ENCODE measurements around the gene RPTOR. TPM values are rescaled to one million over a fixed set of nuclear protein-coding genes. Genes with fewer than 3 reads are reported as not detected.

RPTOR gene
- total RNA-seq, 1 donor from 2014 or later: 19.0 TPM

DNA sequence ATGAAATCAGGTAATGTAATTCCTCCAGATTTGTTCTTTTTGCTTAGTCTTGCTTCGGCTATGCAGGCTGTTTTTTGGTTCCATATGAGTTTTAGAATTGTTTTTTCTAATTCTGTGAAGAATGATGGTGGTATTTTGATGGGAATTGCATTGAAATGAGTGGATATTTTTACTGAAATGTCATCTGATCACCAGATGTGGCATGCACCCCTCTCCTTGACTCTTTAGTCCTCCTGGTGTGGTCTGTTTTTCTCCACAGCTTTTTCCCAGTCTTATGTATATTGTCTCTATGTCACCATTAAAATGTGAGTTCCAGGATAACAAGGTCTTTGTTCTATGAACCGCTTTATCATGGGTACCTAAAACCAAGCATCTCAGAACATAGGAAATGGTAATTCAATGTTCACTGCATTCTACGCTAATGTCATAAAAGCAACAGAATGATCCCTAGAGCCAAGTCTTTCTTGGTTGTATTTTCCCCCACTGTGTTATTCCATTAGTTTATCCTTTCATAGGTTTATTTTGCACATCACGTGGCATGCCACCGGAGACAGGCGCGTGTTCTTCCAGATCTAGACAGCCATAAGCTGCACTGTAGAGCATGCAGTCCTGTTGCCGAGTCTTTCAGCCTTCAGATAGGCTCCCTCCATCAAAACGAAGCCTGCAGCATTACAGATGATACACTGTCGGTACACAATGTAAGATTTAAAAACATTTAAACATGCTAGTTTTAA lies 172.5 kb downstream of the RPTOR start:
- intact Hi-C loops (cut with DNase I): no loop called here
- no peak for DNase-seq
- no peak for ATAC-seq (ENCODE audit: poor library complexity)

DNA sequence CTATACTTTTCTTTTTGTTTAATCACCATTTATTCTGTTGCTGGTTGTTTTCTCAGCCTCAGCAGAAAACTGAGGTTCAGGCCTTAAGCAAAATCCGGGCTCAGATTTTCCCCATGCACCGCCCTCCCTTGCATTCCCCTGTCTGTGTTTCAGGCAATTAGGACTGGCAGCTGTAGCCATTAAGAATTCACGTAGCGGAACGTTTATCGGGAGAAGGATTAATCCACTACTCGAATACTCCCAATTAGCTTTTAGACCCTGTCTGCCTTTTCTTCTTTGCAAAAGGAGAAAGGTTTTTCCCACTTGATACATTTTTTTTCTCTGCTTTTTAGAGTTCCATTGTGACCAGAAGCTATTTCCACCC lies 173.1 kb downstream of the RPTOR start:
- intact Hi-C loops (cut with DNase I): no loop called here
- ATAC-seq (ENCODE audit: poor library complexity) (no peak), DNase-seq (no peak)

GRCh38 chr17:80718428-80718827 lies 173.8 kb downstream of the RPTOR start:
- DNase-seq (no peak), ATAC-seq (ENCODE audit: poor library complexity) (no peak)
- intact Hi-C loops (cut with DNase I): no loop called here

DNA sequence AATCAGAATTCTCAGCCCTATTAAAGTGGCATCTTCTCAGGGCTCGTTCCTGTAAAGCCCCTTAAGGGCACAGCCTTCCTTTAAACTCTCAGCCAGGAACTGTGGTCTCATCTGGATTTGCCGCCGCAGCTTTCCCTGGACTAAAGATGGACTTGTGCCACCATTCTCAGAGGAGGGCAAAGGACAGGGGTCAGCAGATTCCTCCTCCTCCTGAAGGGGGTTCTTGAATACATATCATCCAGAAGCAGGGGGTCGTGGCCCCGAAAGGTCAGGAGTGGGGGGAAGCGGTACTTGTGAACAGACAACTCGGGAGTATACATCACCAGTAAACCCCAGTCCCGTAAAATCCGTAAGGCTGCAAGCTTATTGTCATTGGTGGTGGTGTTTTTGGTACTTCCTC lies 174.8 kb downstream of the RPTOR start:
- no peak for DNase-seq
- no peak for ATAC-seq (ENCODE audit: poor library complexity)
- intact Hi-C loops (cut with DNase I): no loop called here

- ATAC-seq (ENCODE audit: poor library complexity) (no peak), DNase-seq (no peak)
- intact Hi-C loops (cut with DNase I): no loop called here
These were observed 176.3 kb downstream of the RPTOR start for GRCh38 chr17:80720610-80721577.

- intact Hi-C loops (cut with DNase I): no loop called here
- DNase-seq (no peak), ATAC-seq (ENCODE audit: poor library complexity) (no peak)
These were observed 178.0 kb downstream of the RPTOR start for GRCh38 chr17:80722661-80723060.

DNA sequence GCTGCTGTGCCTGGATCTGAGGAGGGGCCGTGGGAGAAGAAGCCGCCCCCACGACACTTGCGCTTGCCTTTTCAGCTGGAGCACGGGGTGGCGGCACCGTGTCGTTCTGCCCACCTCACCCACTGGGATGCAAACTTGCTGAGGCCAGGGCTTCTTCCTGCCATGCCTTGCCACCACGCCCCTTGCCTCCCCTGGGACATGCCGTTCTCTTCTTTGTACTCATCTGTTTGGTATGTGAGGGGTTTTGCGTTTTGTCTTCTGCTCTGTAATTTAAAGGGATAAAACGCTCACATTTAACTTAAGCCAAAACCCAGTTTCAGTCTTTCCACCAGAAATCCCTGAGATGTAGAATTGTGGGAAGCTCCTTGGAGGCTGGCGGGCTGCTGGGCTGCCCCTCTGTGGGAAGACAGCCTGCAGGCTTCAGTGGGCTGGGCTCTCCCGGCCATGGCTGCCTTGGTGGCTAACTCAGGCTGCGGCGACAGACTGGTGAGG lies 180.2 kb downstream of the RPTOR start:
- no peak for ATAC-seq (ENCODE audit: poor library complexity)
- intact Hi-C loops (cut with DNase I): no loop called here

GRCh38 chr17:80725517-80725916 lies 180.9 kb downstream of the RPTOR start:
- no peak for DNase-seq
- intact Hi-C loops (cut with DNase I): no loop called here
- ATAC-seq (ENCODE audit: poor library complexity): no peak

More for the DNA sequence above, 180.2 kb downstream of the RPTOR start:
- no peak for DNase-seq

DNA sequence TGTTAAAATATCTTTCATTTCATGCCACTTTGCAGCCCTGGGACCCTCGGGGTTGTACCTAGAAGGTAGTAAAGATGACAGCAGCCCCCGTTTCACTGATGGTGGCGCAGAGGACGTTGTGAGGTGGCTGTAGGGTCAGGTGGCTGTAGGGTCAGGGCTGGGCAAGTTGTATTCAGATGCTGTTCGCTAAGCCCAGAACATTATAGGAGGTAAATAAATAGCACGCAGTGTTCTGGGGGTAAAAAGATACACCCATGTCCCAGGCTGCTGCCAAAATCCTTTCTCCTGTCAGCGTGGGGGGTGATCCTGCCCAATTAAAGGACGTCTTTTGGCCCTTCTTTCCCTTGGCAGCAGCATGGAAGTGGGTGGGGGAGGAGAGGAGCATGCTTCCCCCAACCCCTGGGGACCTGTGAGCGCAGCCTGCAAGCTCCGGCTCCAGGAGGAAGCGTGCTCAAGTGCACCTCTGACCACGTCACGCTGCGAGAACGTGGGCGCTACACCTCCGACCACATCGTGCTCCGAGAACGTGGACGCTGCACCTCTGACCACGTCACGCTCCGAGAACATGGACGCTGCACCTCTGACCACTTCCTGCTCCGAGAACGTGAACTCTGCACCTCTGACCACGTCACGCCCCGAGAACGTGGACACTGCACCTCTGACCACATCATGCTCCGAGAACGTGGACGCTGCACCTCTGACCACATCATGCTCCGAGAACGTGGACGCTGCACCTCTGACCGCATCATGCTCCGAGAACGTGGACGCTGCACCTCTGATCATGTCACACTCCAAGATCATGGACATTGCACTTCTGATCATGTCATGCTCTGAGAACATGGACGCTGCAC lies 182.1 kb downstream of the RPTOR start:
- intact Hi-C loops (cut with DNase I): no loop called here
- ATAC-seq (ENCODE audit: poor library complexity) (no peak), DNase-seq (no peak)

DNA sequence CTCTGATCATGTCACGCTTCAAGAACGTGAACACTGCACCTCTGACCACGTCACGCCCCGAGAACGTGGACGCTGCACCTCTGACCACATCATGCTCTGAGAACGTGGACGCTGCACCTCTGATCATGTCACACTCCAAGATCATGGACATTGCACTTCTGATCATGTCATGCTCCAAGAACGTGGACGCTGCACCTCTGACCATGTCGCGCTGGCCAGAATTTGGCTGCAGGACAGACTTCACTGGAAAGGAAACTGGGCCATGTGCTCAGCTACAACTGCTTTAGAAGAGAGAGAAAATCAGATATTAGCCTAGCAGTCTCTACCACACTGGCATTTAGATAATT lies 182.7 kb downstream of the RPTOR start:
- ATAC-seq (ENCODE audit: poor library complexity): no peak
- intact Hi-C loops (cut with DNase I): no loop called here
- DNase-seq: no peak

DNA sequence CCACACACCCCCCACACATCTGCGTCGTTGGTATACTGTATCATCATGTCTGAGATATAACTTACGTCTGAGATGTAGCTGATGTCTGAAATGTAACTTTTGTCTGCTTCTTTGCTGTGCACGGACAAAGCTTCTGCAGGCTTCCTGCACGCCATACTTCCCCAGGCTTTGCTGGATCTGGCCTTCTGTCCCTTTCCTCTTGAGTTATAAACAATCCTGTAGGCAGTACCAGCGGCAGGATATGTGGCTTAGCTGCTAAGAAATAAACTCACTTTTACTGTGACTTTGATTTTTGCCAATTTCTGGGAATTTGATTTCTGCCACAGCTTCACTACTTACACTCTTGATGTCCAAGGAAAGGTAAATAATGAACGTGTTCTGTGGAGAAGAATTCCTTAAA lies 184.4 kb downstream of the RPTOR start:
- intact Hi-C loops (cut with DNase I): no loop called here
- ATAC-seq (ENCODE audit: poor library complexity) (no peak), DNase-seq (no peak)

GRCh38 chr17:80729761-80730160 lies 185.1 kb downstream of the RPTOR start:
- intact Hi-C loops (cut with DNase I): no loop called here
- DNase-seq: no peak
- ATAC-seq (ENCODE audit: poor library complexity): no peak

DNA sequence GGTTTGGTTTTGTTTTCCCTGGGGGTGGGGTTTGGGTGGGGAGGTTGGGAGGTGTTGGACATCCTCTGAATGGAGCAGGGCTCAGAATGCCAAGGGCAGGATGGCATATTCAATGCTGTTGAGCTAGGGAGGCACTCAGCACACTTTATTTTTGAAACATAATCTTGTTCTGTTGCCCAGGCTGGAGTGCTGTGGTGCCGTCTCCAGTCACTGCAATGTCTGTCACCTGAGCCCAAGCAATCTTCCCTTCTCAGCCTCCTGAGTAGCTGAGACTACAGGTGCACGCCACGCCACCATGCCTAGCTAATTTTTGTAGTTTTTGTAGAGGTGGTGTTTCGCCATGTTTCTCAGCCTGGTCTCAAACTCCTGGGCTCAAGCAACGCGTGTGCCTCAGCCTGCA lies 186.1 kb downstream of the RPTOR start:
- intact Hi-C loops (cut with DNase I): no loop called here
- DNase-seq (no peak), ATAC-seq (ENCODE audit: poor library complexity) (no peak)

GRCh38 chr17:80731323-80731722 lies 186.7 kb downstream of the RPTOR start:
- no peak for ATAC-seq (ENCODE audit: poor library complexity)
- DNase-seq: no peak
- intact Hi-C loops (cut with DNase I): no loop called here

DNA sequence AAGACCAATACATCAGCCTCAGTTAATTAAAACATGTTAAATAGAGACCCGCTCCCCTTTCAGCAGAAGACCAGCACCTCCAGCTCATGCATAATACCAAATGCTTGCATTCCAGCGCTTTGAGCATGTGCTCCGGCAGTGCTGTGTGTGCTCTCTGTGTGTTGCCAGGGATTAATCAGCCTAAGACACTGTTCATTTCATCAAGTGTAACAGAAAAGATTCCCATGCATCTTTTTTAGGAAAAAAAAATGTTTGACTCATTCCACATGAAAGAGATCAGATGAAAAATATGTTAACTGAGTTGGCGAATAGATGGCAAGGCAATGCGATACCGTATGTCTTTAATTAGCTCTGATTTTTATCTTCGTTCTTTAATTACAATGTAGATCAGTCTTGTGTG lies 187.6 kb downstream of the RPTOR start:
- intact Hi-C loops (cut with DNase I): no loop called here
- no peak for ATAC-seq (ENCODE audit: poor library complexity)
- DNase-seq: no peak

DNA sequence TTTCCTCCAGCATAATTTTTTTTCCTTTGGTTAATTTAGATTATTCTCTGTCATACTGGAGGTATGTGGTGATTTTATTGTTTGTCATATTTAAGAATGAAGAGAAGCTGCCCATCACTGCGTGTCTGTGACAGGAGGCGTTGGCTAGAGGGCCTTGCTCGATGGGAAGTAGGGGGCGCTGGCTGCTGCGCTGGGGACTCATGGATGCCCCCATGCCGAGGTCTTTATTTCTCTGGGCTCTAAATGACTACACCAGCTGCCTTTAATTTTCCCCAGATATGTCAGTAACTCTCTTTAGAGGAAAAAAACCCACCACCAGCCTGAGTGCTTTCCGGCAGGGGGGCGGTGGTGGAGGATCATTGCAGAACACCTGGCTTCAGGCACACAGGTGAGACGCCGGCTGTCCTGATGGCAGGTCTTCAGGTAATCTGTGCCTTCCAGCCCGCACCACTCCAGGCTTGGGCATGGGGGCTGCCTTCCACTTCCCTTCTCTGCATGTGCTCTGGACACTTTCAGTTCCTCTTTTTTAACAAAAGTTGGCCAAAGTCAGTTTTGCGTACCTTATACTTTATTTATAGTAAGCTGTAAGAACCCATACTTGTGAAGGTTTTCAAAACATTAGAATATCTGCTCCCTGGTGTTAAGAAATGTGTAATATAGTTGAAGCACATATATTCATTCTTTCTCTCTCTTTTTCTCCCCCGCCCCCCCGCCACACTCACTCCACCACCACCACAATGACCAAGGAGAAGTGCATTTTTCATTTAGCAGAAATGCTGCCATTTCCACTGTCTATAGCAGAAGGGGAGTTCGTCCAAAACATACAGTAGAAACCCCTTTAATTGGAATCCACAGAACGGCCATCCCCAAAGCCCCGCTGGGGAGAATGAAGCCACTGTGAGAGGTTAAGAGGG lies 192.7 kb downstream of the RPTOR start:
- ATAC-seq (ENCODE audit: poor library complexity): no peak
- DNase-seq: no peak
- intact Hi-C loops (cut with DNase I): no loop called here

DNA sequence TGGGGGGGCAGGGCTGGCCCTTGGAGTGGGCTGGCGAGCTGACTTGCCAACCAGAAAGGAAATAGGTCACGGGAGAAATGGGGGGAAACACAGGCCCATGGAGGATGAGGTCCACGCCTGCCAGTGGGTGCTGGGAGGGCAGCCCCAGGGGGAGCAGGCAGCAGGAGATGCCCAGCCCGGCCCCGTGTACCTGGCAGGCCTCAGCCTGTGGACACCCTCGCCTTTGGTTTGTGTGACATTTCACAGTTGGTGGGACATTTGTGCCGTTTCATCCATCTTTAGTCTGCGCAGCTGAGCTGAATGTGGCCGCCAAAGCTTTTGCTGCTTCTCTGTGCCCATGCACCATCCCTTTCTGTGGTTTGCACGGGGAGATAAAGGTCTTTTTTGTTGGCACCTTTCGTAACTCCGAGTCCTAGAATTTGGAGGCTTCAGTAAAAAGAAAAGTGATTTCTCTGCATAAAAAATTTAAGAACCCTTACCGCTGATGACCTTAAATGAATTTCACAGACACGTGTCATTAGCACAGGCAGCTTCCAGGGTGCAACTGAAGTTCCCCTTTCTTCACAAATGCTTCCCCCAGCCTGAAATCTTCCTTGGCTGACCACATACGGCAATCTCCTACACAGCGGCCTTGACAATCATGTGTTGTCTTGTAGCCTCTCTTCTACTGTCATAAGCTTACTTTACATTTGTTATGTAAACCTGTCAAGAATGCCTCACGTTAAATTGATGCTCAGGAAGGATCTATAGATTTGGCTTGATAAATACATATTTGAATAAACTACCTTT lies 193.6 kb downstream of the RPTOR start:
- intact Hi-C loops (cut with DNase I): no loop called here

More for the DNA sequence above, 193.6 kb downstream of the RPTOR start:
- ATAC-seq (ENCODE audit: poor library complexity): peak; percentile 46
- no peak for DNase-seq

Measured in Right ventricle myocardium superior (tissue), 1 donor.